Stimulated activated CD8-positive, alpha-beta memory T cell treated with anti-CD3 and anti-CD28 coated beads, Interleukin-12 subunit alpha, Interleukin-12 subunit beta, amount 100 ng/mL, for 4 hours (primary cell): ENCODE results near the gene SSH2.

Experiments
- DNase-seq: peaks from one replicate; pipeline ENCODE4 v3.0.0-alpha.2; 2020; ENCODE audit warnings: low read depth

Gene SSH2

DNA sequence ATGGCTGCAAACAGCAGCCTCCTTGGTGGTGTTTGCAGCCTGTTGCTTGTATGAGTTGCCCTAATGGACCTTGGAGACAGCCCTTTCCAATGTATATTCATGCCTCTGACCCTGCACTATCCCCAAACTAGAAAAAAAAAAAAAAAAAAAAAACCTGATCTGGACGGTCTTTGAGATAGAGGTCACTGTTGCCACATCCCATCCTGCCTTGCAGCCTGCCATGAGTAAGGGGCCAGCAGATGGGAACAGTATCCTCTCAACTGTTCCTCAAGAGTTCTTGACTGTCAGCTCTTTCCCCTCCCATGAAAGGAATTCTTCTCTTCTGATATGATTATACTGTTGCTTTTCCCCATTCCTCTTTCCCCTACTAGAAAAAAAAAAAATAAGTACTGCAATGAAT lies 152.4 kb downstream of the SSH2 start:
- DNase-seq = no peak

DNA sequence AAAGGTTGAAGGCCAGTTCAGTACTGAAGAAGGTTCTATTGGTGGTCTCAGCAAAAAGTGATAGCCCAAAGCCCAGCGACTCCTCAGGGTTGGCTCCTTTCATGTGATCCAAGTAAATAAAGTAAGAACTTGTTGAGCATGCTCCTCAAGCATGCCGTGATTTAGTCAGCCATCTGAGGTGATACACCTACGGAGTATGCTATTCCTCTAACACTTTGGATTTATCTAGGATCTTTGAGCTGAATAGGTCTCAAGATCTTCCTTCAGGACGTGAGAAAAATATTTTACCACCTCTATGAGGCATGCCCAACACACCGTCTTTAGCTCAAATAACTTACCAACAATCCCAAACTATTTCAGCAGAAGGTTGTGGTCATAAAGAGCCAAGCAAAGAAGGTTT lies 154.0 kb downstream of the SSH2 start:
- DNase-seq = no peak

DNA sequence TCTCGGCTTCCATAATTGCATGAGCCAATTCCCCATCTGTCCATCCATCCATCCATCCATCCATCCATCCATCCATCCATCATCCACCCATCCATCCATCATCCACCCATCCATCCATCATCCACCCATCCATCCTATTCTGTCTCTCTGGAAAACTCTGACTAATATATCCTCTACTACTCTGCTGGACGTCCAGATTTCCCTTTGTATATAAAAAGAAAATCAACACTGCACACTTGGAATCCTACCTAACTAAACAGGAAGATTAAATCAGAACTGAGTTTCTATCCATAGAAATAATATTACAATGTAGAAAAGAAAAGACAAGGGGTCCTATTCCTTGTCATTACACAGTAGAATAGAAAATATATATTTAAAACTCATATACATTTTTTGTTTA lies 157.0 kb downstream of the SSH2 start:
- no peak for DNase-seq

- no peak for DNase-seq
Measured at GRCh38 chr17:29771546-29771945, 158.5 kb downstream of the SSH2 start.

- no peak for DNase-seq
Measured at GRCh38 chr17:29769225-29769624, 160.8 kb downstream of the SSH2 start.

DNA sequence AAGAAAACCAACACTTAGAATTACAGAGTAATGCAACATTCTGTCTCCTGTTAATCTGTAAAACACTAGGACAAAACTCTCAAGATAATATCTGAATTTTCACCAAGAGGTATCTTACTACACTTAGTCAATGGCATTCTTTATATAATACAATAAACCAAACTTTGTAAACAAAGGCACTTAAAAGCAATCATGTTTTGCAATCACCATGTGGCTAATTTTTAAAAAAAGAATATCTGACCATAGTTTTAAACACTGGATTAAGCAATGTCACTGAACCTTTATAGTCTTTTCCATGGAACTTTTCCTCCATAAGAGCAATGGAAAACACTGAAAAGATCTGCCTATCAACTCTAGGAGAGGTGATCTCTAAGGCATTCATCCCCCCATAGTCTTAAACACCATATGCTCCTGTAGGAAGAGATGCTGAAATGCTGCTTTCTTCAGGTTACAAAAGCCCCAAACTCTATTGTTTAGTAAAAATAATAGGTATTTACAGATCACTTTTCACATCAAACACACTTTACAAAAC lies 163.2 kb downstream of the SSH2 start:
- no peak for DNase-seq

DNA sequence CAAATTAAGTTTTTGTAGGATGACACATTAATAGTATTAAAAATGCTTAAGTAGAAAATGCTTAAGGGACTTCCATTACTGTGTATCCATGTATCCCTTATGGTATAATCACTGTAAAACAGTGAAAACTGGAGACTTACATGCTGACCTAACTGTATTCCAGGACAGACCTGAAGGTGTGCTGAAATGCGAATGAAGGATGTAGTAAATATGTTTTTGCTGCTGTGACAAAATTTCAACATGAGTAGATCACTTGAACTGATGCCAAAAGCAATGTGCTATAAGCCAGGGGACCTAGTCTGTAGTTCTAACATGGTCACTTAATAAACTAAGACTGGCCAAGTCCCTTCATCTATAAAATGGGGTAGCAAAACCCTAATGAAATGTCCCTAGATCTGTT lies 165.3 kb downstream of the SSH2 start:
- DNase-seq = no peak

GRCh38 chr17:29764217-29764616 lies 165.8 kb downstream of the SSH2 start:
- DNase-seq = no peak

DNA sequence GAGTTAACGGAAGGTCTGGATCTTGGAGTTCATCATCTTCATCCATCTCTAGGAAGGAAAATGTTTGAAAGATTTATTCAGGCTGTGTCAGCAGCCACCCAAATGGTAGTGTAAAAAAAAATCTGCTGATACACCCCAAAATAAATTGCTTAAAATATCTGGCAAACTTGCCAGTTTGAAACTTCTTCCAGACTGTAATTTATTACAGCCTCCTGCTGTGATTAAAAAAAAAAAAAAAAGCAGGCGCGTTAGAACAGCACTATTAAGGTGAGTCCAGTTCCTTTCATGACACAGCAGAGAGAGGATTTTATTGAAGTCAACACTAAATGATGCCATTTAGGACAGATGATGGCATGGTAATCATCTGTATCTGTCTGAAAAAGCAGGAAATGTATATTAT lies 166.8 kb downstream of the SSH2 start:
- DNase-seq = no peak

DNA sequence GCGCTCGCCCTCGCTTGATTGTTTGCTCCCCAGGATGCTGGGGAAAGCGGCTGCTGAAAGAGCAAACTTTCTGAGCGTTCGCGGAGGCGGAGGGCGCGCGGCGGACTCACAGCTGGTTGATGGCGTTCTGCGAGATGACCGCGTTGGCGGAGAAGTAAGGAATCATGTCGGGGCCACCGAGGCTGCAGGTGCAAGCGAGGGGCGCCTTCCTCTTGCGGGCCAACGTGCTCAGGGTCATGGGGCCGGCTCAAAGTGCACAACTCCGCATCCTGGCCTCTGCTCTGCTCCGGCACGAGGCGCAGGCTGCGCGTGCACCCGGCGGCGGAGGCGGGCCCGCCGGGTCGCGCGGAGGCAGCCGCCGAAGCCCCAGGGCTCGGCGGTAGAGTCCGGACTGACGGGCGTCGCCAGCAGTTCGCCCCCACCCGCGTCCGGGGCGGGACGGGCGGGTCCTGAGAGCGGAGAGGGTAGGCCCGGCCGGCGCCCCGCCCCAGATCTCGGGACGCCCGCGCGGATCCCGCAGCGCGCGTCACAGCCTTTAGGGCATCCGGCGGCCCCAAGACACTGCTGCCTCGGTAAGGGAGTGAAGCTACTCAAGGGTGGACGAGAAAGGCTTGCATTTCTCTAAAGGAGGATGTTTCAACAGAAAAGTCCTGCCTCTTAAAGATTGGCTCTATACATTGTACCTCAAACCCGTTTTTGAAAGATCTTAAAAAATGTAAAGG lies 168.8 kb downstream of the SSH2 start:
- peak; percentile 86 for DNase-seq

DNA sequence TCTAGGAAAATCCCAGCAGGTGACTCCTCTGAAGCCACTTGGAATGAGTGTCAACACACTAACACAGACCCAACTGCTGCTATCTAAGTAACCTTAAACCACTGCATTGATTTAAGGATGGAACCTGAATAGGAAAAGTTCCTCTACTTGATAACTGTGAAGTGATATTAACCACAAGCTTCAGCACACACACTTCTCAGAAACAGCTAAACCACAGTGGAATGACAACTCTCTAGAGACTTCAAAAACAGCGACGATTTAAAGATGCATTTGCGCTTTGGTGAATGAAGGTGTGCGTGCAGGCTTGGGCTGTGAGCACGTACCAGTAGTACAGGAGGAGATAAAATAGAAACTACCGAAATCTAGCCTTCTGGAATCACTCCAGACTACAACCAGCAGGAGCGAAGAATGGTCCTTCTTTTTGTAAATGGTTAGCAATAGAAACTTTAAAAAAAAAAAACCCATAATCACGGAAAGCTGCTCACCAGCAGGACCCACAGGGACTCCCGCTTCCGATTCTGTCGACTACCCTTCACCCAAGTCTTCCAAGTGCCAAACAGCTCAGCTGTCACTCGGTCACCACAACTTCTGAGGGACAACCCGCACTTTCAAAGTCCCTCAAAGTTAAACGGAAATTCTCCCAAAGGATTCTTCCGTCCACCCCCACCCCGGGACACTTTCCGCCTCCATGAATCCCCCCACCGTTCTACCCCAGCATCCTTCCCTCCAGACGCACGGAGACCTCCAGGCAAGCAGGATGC lies 169.6 kb downstream of the SSH2 start:
- DNase-seq = peak; percentile 7

DNA sequence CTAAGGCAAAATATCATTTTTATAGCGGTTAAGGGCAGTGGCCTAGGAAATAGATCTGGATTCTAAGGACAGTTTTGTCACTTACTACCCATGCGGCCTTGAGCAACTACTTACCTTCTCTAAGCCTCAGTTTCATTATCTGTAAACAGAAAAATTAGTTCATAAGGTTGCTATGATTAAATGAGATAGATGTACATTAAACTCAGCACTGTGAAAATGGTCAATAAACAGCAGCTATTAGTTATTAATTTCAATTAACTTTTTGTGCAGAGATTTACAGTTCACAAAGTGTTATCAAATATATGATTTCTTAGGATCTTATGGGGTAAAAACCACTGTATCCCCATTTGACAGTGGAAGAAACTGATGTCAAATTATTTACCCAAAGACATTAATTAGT lies 171.8 kb downstream of the SSH2 start:
- DNase-seq = no peak

DNA sequence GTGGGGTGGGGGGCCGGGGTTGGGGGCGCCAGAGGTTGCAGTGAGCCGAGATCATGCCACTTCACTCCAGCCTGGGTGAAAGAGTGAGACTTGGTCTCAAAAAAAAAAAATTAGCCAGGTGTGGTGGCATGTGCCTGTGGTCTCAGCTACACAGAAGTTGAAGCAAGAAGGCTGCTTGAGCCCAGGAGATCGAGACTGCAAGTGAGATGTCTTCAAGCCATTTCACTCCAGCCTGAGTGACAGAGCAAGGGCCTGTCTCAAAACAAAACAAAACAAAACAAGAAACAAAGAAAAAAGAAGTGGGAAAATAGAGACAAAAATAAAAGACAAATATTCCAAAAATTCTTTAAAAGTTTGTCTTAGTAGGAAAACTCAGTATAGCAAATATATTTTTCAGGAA lies 172.2 kb downstream of the SSH2 start:
- no peak for DNase-seq

- no peak for DNase-seq
Measured at GRCh38 chr17:29753845-29754439, 176.1 kb downstream of the SSH2 start.

DNA sequence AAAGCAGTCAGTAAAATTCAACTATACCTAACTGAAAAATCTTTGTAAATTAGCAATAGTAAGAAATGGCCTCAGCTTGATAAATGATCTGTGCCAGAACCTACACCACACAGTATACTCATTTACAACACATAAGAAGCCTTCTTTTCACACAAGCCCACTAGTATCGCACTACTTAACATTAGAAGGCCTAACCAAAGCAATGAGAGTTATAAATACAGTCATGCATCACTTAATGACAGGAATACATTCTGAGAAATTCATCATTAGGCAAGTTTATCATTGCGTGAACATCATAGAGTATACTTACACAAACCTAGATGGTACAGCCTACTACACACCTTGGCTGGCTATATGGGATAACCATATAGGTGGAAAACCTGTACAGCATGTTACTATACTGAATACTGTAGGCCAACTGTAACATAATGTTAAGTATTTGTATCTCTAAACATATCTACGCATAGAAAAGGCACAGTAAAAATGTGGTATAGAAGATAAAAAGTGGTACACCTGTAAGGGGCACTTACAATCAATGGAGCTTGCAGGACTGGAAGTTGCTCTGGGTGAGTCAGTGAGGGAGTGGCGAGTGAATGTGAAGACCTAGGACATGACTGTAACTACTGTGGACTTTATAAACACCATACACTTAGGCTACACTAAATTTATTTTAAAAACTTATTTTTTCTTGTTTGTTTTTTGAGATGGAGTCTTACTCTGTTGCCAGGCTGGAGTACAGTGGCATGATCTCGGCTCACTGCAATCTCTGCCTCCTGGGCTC lies 180.8 kb downstream of the SSH2 start:
- no peak for DNase-seq

- DNase-seq = no peak
Measured at GRCh38 chr17:29748400-29748799, 181.6 kb downstream of the SSH2 start.

DNA sequence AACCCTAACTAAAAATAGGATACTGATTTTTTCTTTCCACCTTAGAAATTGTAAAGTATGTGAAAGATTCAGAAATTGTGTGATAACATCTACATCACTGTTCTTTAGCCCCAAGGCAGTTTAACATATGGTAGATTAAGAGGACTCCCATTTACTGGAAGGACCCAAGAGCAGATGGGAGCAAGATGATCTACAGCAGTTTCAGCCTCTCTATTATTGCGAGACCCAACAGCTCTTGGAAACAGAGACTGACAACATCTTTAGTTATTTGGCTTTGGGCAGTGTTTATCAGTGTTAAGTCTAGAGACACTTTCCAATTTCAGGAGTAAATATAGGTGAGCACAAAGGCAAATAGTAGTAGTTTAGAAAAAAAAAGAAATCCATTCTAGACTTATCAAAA lies 182.4 kb downstream of the SSH2 start:
- DNase-seq = no peak

- DNase-seq = no peak
Measured at GRCh38 chr17:29746669-29747068, 183.4 kb downstream of the SSH2 start.

- no peak for DNase-seq
Measured at GRCh38 chr17:29744121-29744520, 185.9 kb downstream of the SSH2 start.

- DNase-seq = no peak
Measured at GRCh38 chr17:29742210-29742513, 187.9 kb downstream of the SSH2 start.

- no peak for DNase-seq
Measured at GRCh38 chr17:29740017-29740416, 190.0 kb downstream of the SSH2 start.

- DNase-seq = no peak
Measured at GRCh38 chr17:29734640-29735039, 195.4 kb downstream of the SSH2 start.

- no peak for DNase-seq
Measured at GRCh38 chr17:29733166-29733565, 196.9 kb downstream of the SSH2 start.
